GM12801 (cell line): ENCODE results near the gene MYADM.

Experiments
- CTCF ChIP-seq: IDR thresholded peaks from one replicate; pipeline ENCODE4 v1.5.1; 2011; ENCODE audit warnings: control low read depth; ENCODE audit not compliant: insufficient read length; ENCODE audit errors: extremely low read depth

MYADM gene

DNA sequence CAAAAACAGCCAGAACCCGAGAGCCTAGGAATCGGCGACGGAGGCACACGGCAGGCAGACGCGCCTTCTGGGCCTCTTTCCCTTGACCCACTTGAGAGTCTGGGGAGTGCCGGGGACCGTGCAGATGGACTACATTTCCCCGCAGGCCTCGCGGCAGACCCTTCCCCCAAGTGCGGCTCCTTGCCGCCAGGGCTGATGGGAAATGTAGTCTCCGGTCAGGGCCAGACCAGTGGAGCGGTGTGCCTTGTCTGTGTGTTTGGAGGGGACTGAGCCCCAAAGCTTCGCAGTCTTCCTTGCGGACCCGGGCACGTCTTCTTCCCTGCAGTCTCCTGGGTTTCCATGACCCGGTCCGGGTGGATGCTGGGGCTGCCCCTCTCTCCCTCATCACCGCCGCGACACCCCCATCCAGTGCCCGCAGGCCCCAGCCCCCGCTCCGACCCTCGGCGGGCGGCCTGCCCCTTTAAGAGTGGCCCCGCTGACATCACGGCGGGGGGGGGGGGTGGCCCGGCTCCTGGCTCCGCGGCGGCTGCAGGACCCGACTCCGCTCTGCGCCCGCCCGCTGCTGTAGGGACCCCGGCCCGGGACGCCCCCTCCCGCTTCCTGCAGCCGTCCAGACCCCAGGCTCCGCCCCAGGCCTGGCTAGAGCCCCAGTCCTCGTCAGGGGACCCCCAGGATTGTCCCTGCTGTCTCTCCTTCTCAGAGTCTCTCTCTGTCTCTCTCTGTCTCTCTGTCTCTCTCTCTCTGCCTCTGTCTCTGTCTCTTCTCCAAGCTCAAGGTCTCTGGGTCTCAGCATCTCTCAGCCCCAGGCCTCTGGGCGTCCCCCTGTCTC, 40.6 kb downstream of the MYADM start:
- no peak for TF ChIP-seq CTCF

GRCh38 chr19:53908935-53909415, 41.3 kb downstream of the MYADM start, which contains the start of gene CACNG7:
Gene CACNG7, plus strand, starts transcription at chr19:53909278. Its CDS starts 3,554 bp downstream, at chr19:53912832.
- no peak for TF ChIP-seq CTCF

- TF ChIP-seq CTCF, result no peak
Measured at GRCh38 chr19:53909471-53910169, 41.9 kb downstream of the MYADM start.

DNA sequence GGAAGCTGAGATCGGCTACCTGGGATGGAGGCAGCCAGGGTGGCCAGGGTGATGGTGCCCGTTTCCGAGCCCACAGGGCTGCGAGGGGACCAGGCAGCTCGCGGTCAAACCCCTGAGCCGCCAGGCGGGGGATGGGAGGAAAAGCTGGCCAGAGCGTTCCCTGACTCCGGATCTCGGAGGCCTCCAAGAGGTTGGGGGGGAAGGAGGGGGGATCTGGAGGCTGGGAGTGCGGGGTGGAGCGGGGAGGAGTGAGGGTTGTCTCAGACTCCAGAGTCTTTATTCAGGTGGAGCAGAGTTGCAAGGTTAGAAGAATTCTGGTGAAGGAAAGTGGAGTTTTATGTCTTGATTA, 42.5 kb downstream of the MYADM start:
- no peak for TF ChIP-seq CTCF

GRCh38 chr19:53912653-53913052, 45.0 kb downstream of the MYADM start:
- no peak for TF ChIP-seq CTCF

DNA sequence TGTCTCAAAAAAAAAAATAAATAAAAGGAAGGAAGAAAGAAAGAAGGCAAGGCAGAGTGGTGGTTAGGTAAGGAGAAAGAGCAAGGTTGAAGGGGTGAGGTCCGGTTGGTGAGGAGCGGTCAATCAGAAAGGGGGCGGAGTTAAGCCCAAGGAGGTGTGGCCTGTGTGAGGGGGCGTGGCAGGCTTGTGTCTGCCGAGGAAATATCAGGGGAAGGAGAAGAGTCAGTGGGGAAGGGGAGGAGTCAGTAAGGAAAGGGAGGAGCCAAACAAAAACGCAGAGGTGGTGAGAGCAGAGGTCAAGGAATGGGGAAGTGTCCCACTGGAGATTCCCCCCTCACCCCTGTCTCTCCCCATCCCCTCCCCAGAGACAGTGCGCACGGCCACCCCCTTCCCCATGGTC, 47.3 kb downstream of the MYADM start:
- TF ChIP-seq CTCF, result no peak

DNA sequence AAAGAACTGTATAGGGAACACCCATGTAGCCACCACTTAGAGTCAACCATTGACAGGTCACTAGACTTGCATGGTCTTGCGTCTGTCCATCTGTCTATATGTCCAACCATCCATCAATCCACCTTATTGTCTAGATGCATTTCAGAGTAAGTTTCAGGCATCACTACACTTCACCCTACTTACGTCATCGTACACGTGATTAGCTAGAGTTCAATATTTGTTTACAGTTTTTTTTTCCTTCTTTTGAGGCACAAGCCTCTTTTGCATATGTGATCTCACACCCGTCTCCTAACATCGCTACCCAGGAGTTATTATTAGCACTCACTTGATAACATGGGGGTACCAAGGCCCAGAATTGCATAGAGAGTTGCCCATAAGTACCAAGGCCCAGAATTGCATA, 48.3 kb downstream of the MYADM start:
- no peak for TF ChIP-seq CTCF
